B cell (primary cell): Measurements from ENCODE around the gene ANKLE1. TPM values are rescaled to one million over a fixed set of nuclear protein-coding genes. Genes with fewer than 3 reads are reported as not detected.

Source experiments
- ATAC-seq: fragments of 200-7000 bp; cut with Tn5 transposase; one replicate; pipeline ENCODE4 v1.10.0; 2021; ENCODE audit warnings: low read depth, mild to moderate bottlenecking, moderate number of reproducible peaks, moderate library complexity
- CTCF ChIA-PET: fragments of 350-600 bp; sonication (Branson Sonifier 250); formaldehyde crosslinking; loops from one replicate; lab custom pipeline; 2021; ENCODE audit warnings: antibody characterized with exemption, inconsistent platforms; lab: Charles Lee
- POLR2A ChIA-PET: fragments of 350-600 bp; sonication (Branson Sonifier 250); formaldehyde crosslinking; loops from one replicate; lab custom pipeline; 2021; ENCODE audit warnings: antibody characterized with exemption; lab: Charles Lee
- DNase-seq: peaks from one replicate; pipeline ENCODE4 v3.0.0; 2013
- H2AFZ ChIP-seq: 2 replicates; pipeline ENCODE4 v1.6.1; 2012; ENCODE audit warnings: mild to moderate bottlenecking, low read depth, low read length; ENCODE audit not compliant: insufficient read depth, poor library complexity, severe bottlenecking
- H3K27ac ChIP-seq, 2 donors: 1 replicate in 1 of 2; 2 replicates in 1 of 2; pipeline ENCODE4 v1.5.1; 2012 to 2013; ENCODE audit warnings: low read length in 2 of 2, mild to moderate bottlenecking in 2 of 2, moderate library complexity in 1 of 2
- H3K27me3 ChIP-seq, 4 experiments: fragments of 200-600 bp in 1 of 4; sonication (generic) in 1 of 4; replicated peaks in 1 of 4; 1 replicate in 2 of 4; 2 replicates in 2 of 4; pipeline versions ENCODE4 v1.6.1 to v1.7.0; 2013 to 2016; ENCODE audit warnings: low read length in 3 of 4, mild to moderate bottlenecking in 2 of 4, mixed read lengths in 1 of 4, moderate library complexity in 1 of 4; ENCODE audit not compliant: insufficient read depth in 4 of 4, control insufficient read depth in 3 of 4; ENCODE audit errors: control extremely low read depth in 1 of 4
- H3K36me3 ChIP-seq, 2 experiments: replicated peaks in 1 of 2; 1 replicate in 1 of 2; 2 replicates in 1 of 2; pipeline versions ENCODE4 v1.6.1 to v1.7.1; 2013; ENCODE audit warnings: low read length in 1 of 2; ENCODE audit not compliant: insufficient read depth in 2 of 2, control insufficient read depth in 1 of 2; ENCODE audit errors: control extremely low read depth in 1 of 2, extremely low read depth in 1 of 2
- H3K4me1 ChIP-seq, 2 donors: fragments of 200-600 bp in 1 of 2; sonication (generic) in 1 of 2; 1 replicate in 1 of 2; 2 replicates in 1 of 2; pipeline versions ENCODE4 v1.5.1 to v1.6.1; 2013 to 2017; ENCODE audit warnings: low read length in 2 of 2; ENCODE audit not compliant: control insufficient read depth in 2 of 2, insufficient read depth in 2 of 2
- H3K4me2 ChIP-seq: replicated peaks from 2 replicates; pipeline ENCODE3; 2012; ENCODE audit warnings: mild to moderate bottlenecking, low read depth, low read length; ENCODE audit not compliant: poor library complexity, severe bottlenecking
- H3K4me3 ChIP-seq, 5 experiments: fragments of 200-600 bp in 1 of 5; sonication (generic) in 1 of 5; 1 replicate in 3 of 5; 2 replicates in 2 of 5; pipeline versions ENCODE4 v1.5.1 to v1.7.0; 2011 to 2016; ENCODE audit warnings: low read length in 4 of 5, mild to moderate bottlenecking in 4 of 5, low read depth in 2 of 5, control low read depth in 1 of 5, moderate library complexity in 1 of 5; ENCODE audit not compliant: insufficient read depth in 1 of 5; ENCODE audit errors: control extremely low read depth in 1 of 5, extremely low read depth in 1 of 5
- H3K79me2 ChIP-seq: fragments of 200-600 bp; sonication (generic); one replicate; pipeline ENCODE4 v1.6.0; 2016; ENCODE audit warnings: low read length; ENCODE audit not compliant: control insufficient read depth, insufficient read depth
- H3K9ac ChIP-seq: fragments of 200-600 bp; sonication (generic); 2 replicates; pipeline ENCODE4 v1.6.1; 2017; ENCODE audit warnings: mild to moderate bottlenecking, low read length, moderate library complexity
- H3K9me3 ChIP-seq, 3 donors: one replicate each; pipeline versions ENCODE4 v1.6.1 to v1.7.1; 2013; ENCODE audit warnings: low read length in 2 of 3; ENCODE audit not compliant: control insufficient read depth in 2 of 3, insufficient read depth in 1 of 3; ENCODE audit errors: control extremely low read depth in 1 of 3
- H4K20me1 ChIP-seq: 2 replicates; pipeline ENCODE4 v1.6.0; 2012; ENCODE audit warnings: mild to moderate bottlenecking, low read length; ENCODE audit not compliant: insufficient read depth, control insufficient read depth, poor library complexity, severe bottlenecking
- H3K27ac Mint-ChIP-seq: one replicate; pipeline ENCODE4 v1.8.0; 2021; ENCODE audit warnings: mixed read lengths
- H3K27me3 Mint-ChIP-seq: one replicate; pipeline ENCODE4 v1.8.0; 2021; ENCODE audit warnings: mixed read lengths
- H3K4me1 Mint-ChIP-seq: one replicate; pipeline ENCODE4 v1.8.0; 2021; ENCODE audit warnings: mixed read lengths
- H3K4me3 Mint-ChIP-seq: one replicate; pipeline ENCODE4 v1.8.0; 2021; ENCODE audit warnings: mixed read lengths
- H3K9me3 Mint-ChIP-seq: one replicate; pipeline ENCODE4 v1.8.0; 2022; ENCODE audit warnings: mixed read lengths; ENCODE audit not compliant: insufficient read depth
- CTCF ChIP-seq: fragments of 200-600 bp; IDR thresholded peaks from one replicate; pipeline ENCODE4 v1.8.0; 2022; ENCODE audit warnings: antibody characterized with exemption, mild to moderate bottlenecking
- EZH2 ChIP-seq: IDR thresholded peaks from 2 replicates; pipeline ENCODE4 v1.6.1; 2012; ENCODE audit warnings: borderline replicate concordance, low read depth, mild to moderate bottlenecking, moderate library complexity, low read length; ENCODE audit not compliant: insufficient read depth, poor library complexity, severe bottlenecking
- WGBS: methylation state at CpG from one replicate; pipeline ENCODE4 v1.1.5; 2013; ENCODE audit warnings: missing lambda C conversion rate; ENCODE audit not compliant: insufficient coverage; 5-methylcytosine and 5-hydroxymethylcytosine counted together
- intact Hi-C: fragments of 100-400 bp; cut with micrococcal nuclease; formaldehyde crosslinking; loops from one replicate; pipeline ENCODE4 v1.10.0; 2022
- polyA plus RNA-seq: library from polyadenylated mRNA; depleted of rRNA; stranded (reverse); fragments of >200 nt; gene quantifications from 2 replicates; pipeline ENCODE4 v1.2.3, GENCODE V29; 2012
- total RNA-seq, 2 donors: library from RNA; stranded (reverse); fragments of 120-200 nt in 1 of 2; gene quantifications; 1 replicate in 1 of 2; 2 replicates in 1 of 2; pipeline versions ENCODE4 v1.2.3 to v1.2.4, GENCODE V29; 2013 to 2022

ANKLE1 gene
- total and polyA plus RNA-seq, 2 donors (not counting 1 experiment from before 2014, with no cell fraction given), result 6.2 to 7.6 TPM

- POLR2A ChIA-PET, result interaction anchor here (0.5 to 1.0 kb wide), 3 partner anchors 11 to 631 kb away, joined by 3 to 7 read pairs (median 3); no protein-coding TSS in a partner anchor
- no peaks in the 10 kb centered on the region for H3K27me3 Mint-ChIP-seq
- H3K4me1 Mint-ChIP-seq, result peaks cover 41% of the 10 kb centered on the region
- peak within 1 kb of the TSS; percentile 97 for H2AFZ ChIP-seq
- CTCF ChIA-PET, result interaction anchor here (0.9 to 2.9 kb wide), 7 partner anchors 8 to 83 kb away, joined by 3 to 13 read pairs (median 5); partner anchors contain the start of gene BABAM1
- peak within 1 kb of the TSS; percentile 81 for H3K27ac Mint-ChIP-seq
- WGBS, result under 1% methylated on average over 47 of the region's 52 CpGs
- H3K4me3 ChIP-seq, result peak within 1 kb of the TSS in 4 of 5 experiments; percentile 71 to 86 (median 75)
- peak within 1 kb of the TSS; percentile 2 to 67 for H3K27ac ChIP-seq
- H3K36me3 ChIP-seq, result no peaks in the 10 kb centered on the region
- H3K4me3 Mint-ChIP-seq, result peak within 1 kb of the TSS; percentile 85
- intact Hi-C loops, result loop anchor here (10.0 kb wide), 1 partner anchor 409 kb away; no protein-coding TSS in a partner anchor
- TF ChIP-seq EZH2, result no peak
- peak; percentile 17 for TF ChIP-seq CTCF
- H3K9me3 Mint-ChIP-seq, result no peaks in the 10 kb centered on the region
- no peaks in the 10 kb centered on the region for H4K20me1 ChIP-seq
- DNase-seq (peak; percentile 95), ATAC-seq (peak; percentile 67)
- H3K79me2 ChIP-seq, result peaks cover 28% of the 10 kb centered on the region
- H3K9me3 ChIP-seq, result no peaks in the 10 kb centered on the region
- H3K9ac ChIP-seq, result peak within 1 kb of the TSS; percentile 90
- H3K4me1 ChIP-seq, result peaks cover 30 to 39% of the 10 kb centered on the region in 2 donors
- H3K27me3 ChIP-seq, result no peaks in the 10 kb centered on the region
- peak within 1 kb of the TSS; percentile 99 for H3K4me2 ChIP-seq
Observed at GRCh38 chr19:17303167-17303939, 21.7 kb downstream of the ANKLE1 start, which contains the start of gene ABHD8. Gene ABHD8 (minus strand): TSS chr19:17303425. CDS start chr19:17301616, 1,809 bp downstream.
